ENCODE measurements around the gene TECTB.

TECTB gene

DNA sequence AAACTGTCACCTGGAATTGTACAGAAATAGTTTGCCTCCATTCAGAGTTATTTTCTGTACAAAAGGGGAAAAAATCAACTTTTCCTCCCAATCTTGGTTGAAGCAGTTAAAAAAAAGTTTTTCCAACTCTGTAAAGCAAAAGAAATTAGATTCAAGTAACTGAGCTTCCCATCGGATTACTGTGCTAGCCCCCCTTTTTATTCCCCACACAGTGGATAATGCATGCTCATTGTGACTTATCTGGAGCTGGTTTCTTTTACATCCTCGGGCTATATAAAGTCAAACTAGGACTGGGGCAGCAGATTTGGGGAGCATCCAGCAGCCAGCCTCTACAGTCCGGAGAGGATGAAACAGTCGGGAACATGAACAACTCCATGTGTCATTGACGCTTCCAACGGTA, at the start of gene TECTB:
Gene TECTB, plus strand, starts transcription at position 301 of the 400 bp plus-strand sequence. CDS start 335 bp downstream, outside the sequence.
- TF ChIP-seq ZNF624 (tag by site-specific recombination; IDR thresholded peaks at IDR 0.05) (no peak), KLF16 (tag by site-specific recombination; IDR thresholded peaks at IDR 0.05) (no peak), ZNF837 (tag by site-specific recombination; IDR thresholded peaks at IDR 0.05) (no peak), ZNF302 (tag by site-specific recombination; IDR thresholded peaks at IDR 0.05; ENCODE audit: low read depth) (no peak), ZBTB21 (tag by site-specific recombination; IDR thresholded peaks at IDR 0.05) (no peak), ZBTB8A (tag by site-specific recombination; IDR thresholded peaks at IDR 0.05) (no peak), ZNF433 (tag by site-specific recombination; IDR thresholded peaks at IDR 0.05; ENCODE audit: low read depth) (no peak), SP2 (tag by site-specific recombination; IDR thresholded peaks at IDR 0.05) (no peak), ZNF416 (tag by site-specific recombination; IDR thresholded peaks at IDR 0.05) (no peak), BCL11A (tag by site-specific recombination; IDR thresholded peaks at IDR 0.05; ENCODE audit: low read depth) (no peak), KLF9 (tag by site-specific recombination; IDR thresholded peaks at IDR 0.05; ENCODE audit: low read depth) (no peak), ZNF223 (tag by site-specific recombination; IDR thresholded peaks at IDR 0.05) (no peak), ZNF785 (tag by site-specific recombination; IDR thresholded peaks at IDR 0.05) (no peak), ZBTB7A (tag by site-specific recombination; IDR thresholded peaks at IDR 0.05; ENCODE audit: low read depth) (no peak), SCRT1 (tag by site-specific recombination; IDR thresholded peaks at IDR 0.05; ENCODE audit: borderline replicate concordance) (no peak), ZNF629 (tag by site-specific recombination; IDR thresholded peaks at IDR 0.05) (no peak), ZNF473 (tag by site-specific recombination; IDR thresholded peaks at IDR 0.05) (no peak), ZNF555 (tag by site-specific recombination; conservative IDR thresholded peaks at IDR 0.05) (no peak), GLI2 (tag by site-specific recombination; IDR thresholded peaks at IDR 0.05; ENCODE audit: borderline replicate concordance, low read depth) (no peak)
- TF ChIP-seq, protein P1, sequence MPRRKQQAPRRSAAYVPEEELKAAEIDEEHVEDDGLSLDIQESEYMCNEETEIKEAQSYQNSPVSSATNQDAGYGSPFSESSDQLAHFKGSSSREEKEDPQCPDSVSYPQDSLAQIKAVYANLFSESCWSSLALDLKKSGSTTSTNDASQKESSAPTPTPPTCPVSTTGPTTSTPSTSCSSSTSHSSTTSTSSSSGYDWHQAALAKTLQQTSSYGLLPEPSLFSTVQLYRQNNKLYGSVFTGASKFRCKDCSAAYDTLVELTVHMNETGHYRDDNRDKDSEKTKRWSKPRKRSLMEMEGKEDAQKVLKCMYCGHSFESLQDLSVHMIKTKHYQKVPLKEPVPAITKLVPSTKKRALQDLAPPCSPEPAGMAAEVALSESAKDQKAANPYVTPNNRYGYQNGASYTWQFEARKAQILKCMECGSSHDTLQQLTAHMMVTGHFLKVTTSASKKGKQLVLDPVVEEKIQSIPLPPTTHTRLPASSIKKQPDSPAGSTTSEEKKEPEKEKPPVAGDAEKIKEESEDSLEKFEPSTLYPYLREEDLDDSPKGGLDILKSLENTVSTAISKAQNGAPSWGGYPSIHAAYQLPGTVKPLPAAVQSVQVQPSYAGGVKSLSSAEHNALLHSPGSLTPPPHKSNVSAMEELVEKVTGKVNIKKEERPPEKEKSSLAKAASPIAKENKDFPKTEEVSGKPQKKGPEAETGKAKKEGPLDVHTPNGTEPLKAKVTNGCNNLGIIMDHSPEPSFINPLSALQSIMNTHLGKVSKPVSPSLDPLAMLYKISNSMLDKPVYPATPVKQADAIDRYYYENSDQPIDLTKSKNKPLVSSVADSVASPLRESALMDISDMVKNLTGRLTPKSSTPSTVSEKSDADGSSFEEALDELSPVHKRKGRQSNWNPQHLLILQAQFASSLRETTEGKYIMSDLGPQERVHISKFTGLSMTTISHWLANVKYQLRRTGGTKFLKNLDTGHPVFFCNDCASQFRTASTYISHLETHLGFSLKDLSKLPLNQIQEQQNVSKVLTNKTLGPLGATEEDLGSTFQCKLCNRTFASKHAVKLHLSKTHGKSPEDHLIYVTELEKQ (tag by site-specific recombination; IDR thresholded peaks at IDR 0.05; ENCODE audit: borderline replicate concordance), result no peak
- CTCF ChIA-PET, result interaction anchor here (0.6 kb wide), 1 partner anchor 32 kb away, joined by 4 read pairs; no protein-coding TSS in a partner anchor
- H3K4me1 ChIP-seq (ENCODE audit: control insufficient read depth, insufficient read depth, low read length), result no peaks in the 10 kb centered on the region

DNA sequence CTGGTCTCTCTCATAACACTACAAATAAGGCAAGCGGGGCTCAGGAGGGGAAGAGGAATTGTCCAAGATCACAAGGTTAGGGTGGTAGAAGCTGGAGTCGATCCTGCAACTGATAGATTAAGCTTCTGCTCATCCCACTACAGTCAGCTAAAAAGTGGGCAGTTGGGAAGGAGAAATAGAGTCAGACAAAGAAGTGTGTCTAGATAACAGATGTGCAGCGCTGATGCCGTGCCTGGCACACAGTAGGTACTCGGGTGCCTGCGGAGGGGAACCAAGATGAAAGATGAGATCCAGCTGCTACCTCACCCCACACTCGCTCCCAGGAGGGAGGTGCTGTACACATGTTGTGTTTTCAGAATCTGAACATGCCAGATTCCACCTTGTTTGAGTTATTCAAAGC, 48.1 kb upstream of the TECTB start:
- no peak overlapping the region for H3K27ac ChIP-seq (ENCODE audit: extremely low read depth, low read depth, low read length)
- no peak for TF ChIP-seq ZNF629 (tag by site-specific recombination; IDR thresholded peaks at IDR 0.05)
- no peaks in the 10 kb centered on the region; the same call in 1 of the 2 replicates for H3K9me3 ChIP-seq (ENCODE audit: control insufficient read depth, insufficient read depth, low read depth, low read length)
- H3K4me1 ChIP-seq (ENCODE audit: control insufficient read depth, insufficient read depth, low read length), result no peaks in the 10 kb centered on the region
- POLR2A ChIA-PET, result no interaction called here
- no peaks in the 10 kb centered on the region for H3K36me3 ChIP-seq (ENCODE audit: control insufficient read depth in 2 of 2, insufficient read depth in 1 of 2, low read length in 2 of 2)
- CTCF ChIA-PET, result interaction anchor here (0.6 to 1.6 kb wide), 2 partner anchors 16 to 73 kb away, joined by 3 to 4 read pairs; no protein-coding TSS in a partner anchor
- no peak overlapping the region for H3K4me3 ChIP-seq (ENCODE audit: low read depth, low read length)

More for the DNA sequence above, at the start of gene TECTB:
- Histone ChIP-seq H3K4me3 (ENCODE audit: low read depth, low read length) (no peak within 1 kb of the TSS), H3K36me3 (ENCODE audit: control insufficient read depth in 2 of 2, insufficient read depth in 1 of 2, low read length in 2 of 2) (no peaks in the 10 kb centered on the region), H3K9me3 (ENCODE audit: control insufficient read depth, insufficient read depth, low read depth, low read length) (no peaks in the 10 kb centered on the region), H3K27ac (ENCODE audit: extremely low read depth, low read depth, low read length) (no peak within 1 kb of the TSS)
- POLR2A ChIA-PET, result no interaction called here

GRCh38 chr10:112235920-112236319, 47.3 kb upstream of the TECTB start:
- Histone ChIP-seq H3K27ac (ENCODE audit: extremely low read depth, low read depth, low read length) (no peak overlapping the region), H3K9me3 (ENCODE audit: control insufficient read depth, insufficient read depth, low read depth, low read length) (no peaks in the 10 kb centered on the region; the same call in 1 of the 2 replicates), H3K36me3 (ENCODE audit: control insufficient read depth in 2 of 2, insufficient read depth in 1 of 2, low read length in 2 of 2) (no peaks in the 10 kb centered on the region), H3K4me1 (ENCODE audit: control insufficient read depth, insufficient read depth, low read length) (no peaks in the 10 kb centered on the region), H3K4me3 (ENCODE audit: low read depth, low read length) (no peak overlapping the region)
- CTCF ChIA-PET, result interaction anchor here (0.7 to 1.6 kb wide), 3 partner anchors 72 to 1787 kb away, joined by 3 to 4 read pairs (median 3); no protein-coding TSS in a partner anchor
- no peak for TF ChIP-seq ZNF132 (tag by site-specific recombination; IDR thresholded peaks at IDR 0.05; ENCODE audit: borderline replicate concordance)
- TF ChIP-seq SP7 (tag by site-specific recombination; IDR thresholded peaks at IDR 0.05), result no peak
- TF ChIP-seq ZSCAN16 (tag by site-specific recombination; IDR thresholded peaks at IDR 0.05), result no peak
- TF ChIP-seq ZNF214 (tag by site-specific recombination; IDR thresholded peaks at IDR 0.05; ENCODE audit: borderline replicate concordance), result no peak
- POLR2A ChIA-PET, result no interaction called here

Data from HEK293 (cell line).